GM23338 (cell line): ENCODE data around the gene CX3CL1. TPM values are rescaled to one million over a fixed set of nuclear protein-coding genes. Genes with fewer than 3 reads are reported as not detected.

Experiments
- ATAC-seq: fragments of 200-7000 bp; cut with Tn5 transposase; 3 replicates; pipeline ENCODE4 v1.9.1; 2020
- DNase-seq: peaks from one replicate; pipeline ENCODE4 v3.0.0-alpha.2; 2015; ENCODE audit warnings: low spot score
- H2AFZ ChIP-seq: fragments of 200-600 bp; sonication (generic); 2 replicates; pipeline ENCODE4 v1.8.0; 2016; ENCODE audit warnings: antibody characterized with exemption, mild to moderate bottlenecking, moderate library complexity
- H3F3A ChIP-seq: fragments of 200-600 bp; sonication (generic); replicated peaks from 2 replicates; pipeline ENCODE4 v1.8.0; 2017; ENCODE audit warnings: antibody characterized with exemption, mixed run types, low read depth
- H3K27ac ChIP-seq: fragments of 200-600 bp; sonication (generic); 2 replicates; pipeline ENCODE4 v1.6.1; 2016; ENCODE audit warnings: low read depth
- H3K27me3 ChIP-seq: fragments of 200-600 bp; sonication (generic); 2 replicates; pipeline ENCODE4 v1.8.0; 2016; ENCODE audit warnings: mild to moderate bottlenecking, mixed run types, moderate library complexity; ENCODE audit not compliant: insufficient read depth
- H3K36me3 ChIP-seq: fragments of 200-600 bp; sonication (generic); 2 replicates; pipeline ENCODE4 v1.8.0; 2016; ENCODE audit warnings: mild to moderate bottlenecking; ENCODE audit not compliant: insufficient read depth
- H3K4me1 ChIP-seq: fragments of 200-600 bp; sonication (generic); 2 replicates; pipeline ENCODE4 v1.8.0; 2016; ENCODE audit warnings: mild to moderate bottlenecking, moderate library complexity; ENCODE audit not compliant: insufficient read depth
- H3K4me2 ChIP-seq: fragments of 200-600 bp; sonication (generic); 2 replicates; pipeline ENCODE4 v1.7.1; 2017; ENCODE audit warnings: mixed run types
- H3K4me3 ChIP-seq: fragments of 200-600 bp; sonication (generic); 2 replicates; pipeline ENCODE4 v1.6.1; 2016; ENCODE audit warnings: mixed run types
- H3K79me2 ChIP-seq: fragments of 200-600 bp; sonication (generic); replicated peaks from 2 replicates; pipeline ENCODE4 v1.8.0; 2017; ENCODE audit warnings: mild to moderate bottlenecking; ENCODE audit not compliant: insufficient read depth
- H3K9me2 ChIP-seq: fragments of 200-600 bp; sonication (generic); 2 replicates; pipeline ENCODE4 v1.8.0; 2017; ENCODE audit not compliant: insufficient read depth
- H4K20me1 ChIP-seq: fragments of 200-600 bp; sonication (generic); replicated peaks from 2 replicates; pipeline ENCODE4 v1.8.0; 2017; ENCODE audit warnings: mild to moderate bottlenecking; ENCODE audit not compliant: insufficient read depth
- H3K27ac Mint-ChIP-seq: 2 replicates; pipeline ENCODE4 v1.8.0; 2020; ENCODE audit warnings: inconsistent platforms, mild to moderate bottlenecking, moderate library complexity, mixed read lengths
- H3K27me3 Mint-ChIP-seq: 3 replicates; pipeline ENCODE4 v1.8.0; 2022; ENCODE audit warnings: low read depth, mild to moderate bottlenecking, moderate library complexity, mixed read lengths, inconsistent platforms; ENCODE audit not compliant: insufficient read depth, poor library complexity
- H3K36me3 Mint-ChIP-seq: 3 replicates; pipeline ENCODE4 v1.8.0; 2021; ENCODE audit warnings: low read depth, mild to moderate bottlenecking, inconsistent platforms, moderate library complexity, mixed read lengths
- H3K4me1 Mint-ChIP-seq: 3 replicates; pipeline ENCODE4 v1.8.0; 2020; ENCODE audit warnings: mild to moderate bottlenecking, inconsistent platforms, mixed read lengths
- H3K4me3 Mint-ChIP-seq: 3 replicates; pipeline ENCODE4 v1.8.0; 2021; ENCODE audit warnings: moderate library complexity, mild to moderate bottlenecking, inconsistent platforms, mixed read lengths
- H3K9me3 Mint-ChIP-seq: 3 replicates; pipeline ENCODE4 v1.8.0; 2020; ENCODE audit warnings: moderate library complexity, mild to moderate bottlenecking, inconsistent platforms, mixed read lengths
- CREB1 ChIP-seq: fragments of 250-450 bp; sonication (Bioruptor Pico); IDR thresholded peaks from 2 replicates; pipeline ENCODE4 v1.5.0; 2020; ENCODE audit warnings: low read depth, mild to moderate bottlenecking, moderate library complexity
- EZH2 ChIP-seq: fragments of 200-600 bp; sonication (generic); IDR thresholded peaks from one replicate; pipeline ENCODE4 v1.8.0; 2017; ENCODE audit warnings: antibody characterized with exemption, mild to moderate bottlenecking, low read depth; ENCODE audit not compliant: unreplicated experiment
- EZH2phosphoT487 ChIP-seq: fragments of 200-600 bp; sonication (generic); IDR thresholded peaks from one replicate; pipeline ENCODE4 v1.8.1; 2018; ENCODE audit warnings: antibody characterized with exemption; ENCODE audit not compliant: unreplicated experiment
- JUNB ChIP-seq: IDR thresholded peaks from one replicate; pipeline ENCODE4 v1.6.1; 2016; ENCODE audit warnings: antibody characterized with exemption; ENCODE audit not compliant: unreplicated experiment
- NANOG ChIP-seq: IDR thresholded peaks from 2 replicates; pipeline ENCODE4 v1.6.1; 2016; ENCODE audit warnings: antibody characterized with exemption, borderline replicate concordance
- POLR2AphosphoS5 ChIP-seq: IDR thresholded peaks from 2 replicates; pipeline ENCODE4 v1.6.1; 2016; ENCODE audit warnings: antibody characterized with exemption, low read depth
- STAT1 ChIP-seq: IDR thresholded peaks from one replicate; pipeline ENCODE4 v1.6.1; 2016; ENCODE audit warnings: antibody characterized with exemption; ENCODE audit not compliant: unreplicated experiment
- ZNF114 ChIP-seq: fragments of 250-450 bp; sonication (Bioruptor Pico); IDR thresholded peaks from 2 replicates; pipeline ENCODE4 v1.5.0; 2020; ENCODE audit warnings: mild to moderate bottlenecking, moderate library complexity
- ZNF331 ChIP-seq: fragments of 250-450 bp; sonication (Bioruptor Pico); IDR thresholded peaks from 2 replicates; pipeline ENCODE4 v1.5.0; 2020; ENCODE audit warnings: low read depth, mild to moderate bottlenecking, moderate library complexity
- polyA plus RNA-seq: library from polyadenylated mRNA; unstranded; fragments of >200 nt; fragmentation: Nextera tagmentation; extraction: Ambion mirVana; gene quantifications from 2 replicates; pipeline ENCODE4 v1.2.1, GENCODE V29; 2016
- total RNA-seq: library from RNA; depleted of rRNA; stranded (reverse); fragments of >200 nt; shearing (Covaris generic); gene quantifications from 2 replicates; pipeline ENCODE4 v1.2.3, GENCODE V29; 2014
- TF ChIP-seq, protein P1 (sequence below): IDR thresholded peaks from one replicate; pipeline ENCODE4 v1.6.1; 2018; ENCODE audit warnings: antibody characterized with exemption; ENCODE audit not compliant: unreplicated experiment
- TF ChIP-seq, protein P2 (sequence below), 2 experiments: fragments of 200-600 bp in 1 of 2; sonication (generic) in 1 of 2; conservative IDR thresholded peaks; 2 replicates each; pipeline versions ENCODE4 v1.5.1 to v1.6.1; 2016 to 2017; ENCODE audit warnings: antibody characterized with exemption in 2 of 2, low read depth in 2 of 2, mild to moderate bottlenecking in 2 of 2, moderate library complexity in 1 of 2
- TF ChIP-seq, protein P3 (sequence below): fragments of 250-450 bp; sonication (Bioruptor Pico); IDR thresholded peaks from 2 replicates; pipeline ENCODE4 v1.5.0; 2020; ENCODE audit warnings: mild to moderate bottlenecking, moderate library complexity
- TF ChIP-seq, protein P4 (sequence below): IDR thresholded peaks from 2 replicates; pipeline ENCODE4 v1.6.1; 2016; ENCODE audit warnings: antibody characterized with exemption

The CX3CL1 gene
- total and polyA plus RNA-seq, 2 experiments from 2014 or later: 0.24 to 2.8 TPM

DNA sequence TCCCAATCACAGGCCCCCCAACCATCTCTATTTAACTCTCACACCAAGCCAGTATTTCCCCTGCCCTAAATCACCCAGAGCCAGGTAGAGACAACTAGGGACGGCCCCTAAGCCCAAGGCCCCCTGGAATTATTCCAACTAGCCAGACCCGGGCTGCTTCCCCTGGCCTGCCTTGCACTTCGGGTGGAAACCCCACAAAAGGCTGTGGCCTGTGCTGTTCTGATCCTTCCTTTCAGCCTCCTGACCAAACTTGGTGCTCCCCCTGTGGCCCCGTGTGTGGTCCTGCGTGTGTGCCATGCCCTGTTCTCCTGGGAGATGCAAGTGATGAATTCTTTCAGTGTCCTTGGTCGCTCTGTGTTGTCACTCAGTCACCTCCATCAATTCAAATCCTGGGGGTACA lies 47.2 kb downstream of the CX3CL1 start:
- Histone ChIP-seq H3K4me3 (no peak overlapping the region), H2AFZ (peak overlapping the region; percentile 44; the same call in 1 of the 2 replicates), H3K36me3 (no peaks in the 10 kb centered on the region), H4K20me1 (no peaks in the 10 kb centered on the region), H3K79me2 (no peaks in the 10 kb centered on the region), H3K4me2 (no peak overlapping the region), H3F3A (peaks cover 4% of the 10 kb centered on the region), H3K4me1 (peaks cover 8% of the 10 kb centered on the region; the same call in 1 of the 2 replicates), H3K9me2 (no peaks in the 10 kb centered on the region), H3K27ac (no peak overlapping the region), H3K27me3 (no peaks in the 10 kb centered on the region)
- TF ChIP-seq JUNB (no peak), EZH2 (no peak), EZH2phosphoT487 (no peak), CREB1 (CRISPR knock-in tag) (no peak), STAT1 (no peak), ZNF331 (no peak), NANOG (no peak), ZNF114 (no peak), POLR2AphosphoS5 (no peak)
- TF ChIP-seq, protein P1, sequence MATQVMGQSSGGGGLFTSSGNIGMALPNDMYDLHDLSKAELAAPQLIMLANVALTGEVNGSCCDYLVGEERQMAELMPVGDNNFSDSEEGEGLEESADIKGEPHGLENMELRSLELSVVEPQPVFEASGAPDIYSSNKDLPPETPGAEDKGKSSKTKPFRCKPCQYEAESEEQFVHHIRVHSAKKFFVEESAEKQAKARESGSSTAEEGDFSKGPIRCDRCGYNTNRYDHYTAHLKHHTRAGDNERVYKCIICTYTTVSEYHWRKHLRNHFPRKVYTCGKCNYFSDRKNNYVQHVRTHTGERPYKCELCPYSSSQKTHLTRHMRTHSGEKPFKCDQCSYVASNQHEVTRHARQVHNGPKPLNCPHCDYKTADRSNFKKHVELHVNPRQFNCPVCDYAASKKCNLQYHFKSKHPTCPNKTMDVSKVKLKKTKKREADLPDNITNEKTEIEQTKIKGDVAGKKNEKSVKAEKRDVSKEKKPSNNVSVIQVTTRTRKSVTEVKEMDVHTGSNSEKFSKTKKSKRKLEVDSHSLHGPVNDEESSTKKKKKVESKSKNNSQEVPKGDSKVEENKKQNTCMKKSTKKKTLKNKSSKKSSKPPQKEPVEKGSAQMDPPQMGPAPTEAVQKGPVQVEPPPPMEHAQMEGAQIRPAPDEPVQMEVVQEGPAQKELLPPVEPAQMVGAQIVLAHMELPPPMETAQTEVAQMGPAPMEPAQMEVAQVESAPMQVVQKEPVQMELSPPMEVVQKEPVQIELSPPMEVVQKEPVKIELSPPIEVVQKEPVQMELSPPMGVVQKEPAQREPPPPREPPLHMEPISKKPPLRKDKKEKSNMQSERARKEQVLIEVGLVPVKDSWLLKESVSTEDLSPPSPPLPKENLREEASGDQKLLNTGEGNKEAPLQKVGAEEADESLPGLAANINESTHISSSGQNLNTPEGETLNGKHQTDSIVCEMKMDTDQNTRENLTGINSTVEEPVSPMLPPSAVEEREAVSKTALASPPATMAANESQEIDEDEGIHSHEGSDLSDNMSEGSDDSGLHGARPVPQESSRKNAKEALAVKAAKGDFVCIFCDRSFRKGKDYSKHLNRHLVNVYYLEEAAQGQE: no peak
- TF ChIP-seq, protein P2, sequence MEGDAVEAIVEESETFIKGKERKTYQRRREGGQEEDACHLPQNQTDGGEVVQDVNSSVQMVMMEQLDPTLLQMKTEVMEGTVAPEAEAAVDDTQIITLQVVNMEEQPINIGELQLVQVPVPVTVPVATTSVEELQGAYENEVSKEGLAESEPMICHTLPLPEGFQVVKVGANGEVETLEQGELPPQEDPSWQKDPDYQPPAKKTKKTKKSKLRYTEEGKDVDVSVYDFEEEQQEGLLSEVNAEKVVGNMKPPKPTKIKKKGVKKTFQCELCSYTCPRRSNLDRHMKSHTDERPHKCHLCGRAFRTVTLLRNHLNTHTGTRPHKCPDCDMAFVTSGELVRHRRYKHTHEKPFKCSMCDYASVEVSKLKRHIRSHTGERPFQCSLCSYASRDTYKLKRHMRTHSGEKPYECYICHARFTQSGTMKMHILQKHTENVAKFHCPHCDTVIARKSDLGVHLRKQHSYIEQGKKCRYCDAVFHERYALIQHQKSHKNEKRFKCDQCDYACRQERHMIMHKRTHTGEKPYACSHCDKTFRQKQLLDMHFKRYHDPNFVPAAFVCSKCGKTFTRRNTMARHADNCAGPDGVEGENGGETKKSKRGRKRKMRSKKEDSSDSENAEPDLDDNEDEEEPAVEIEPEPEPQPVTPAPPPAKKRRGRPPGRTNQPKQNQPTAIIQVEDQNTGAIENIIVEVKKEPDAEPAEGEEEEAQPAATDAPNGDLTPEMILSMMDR (conservative IDR thresholded peaks at IDR 0.05; ENCODE audit: low read depth in 2 of 2): no peak; a peak in 1 of 4 replicates
- TF ChIP-seq, protein P3, sequence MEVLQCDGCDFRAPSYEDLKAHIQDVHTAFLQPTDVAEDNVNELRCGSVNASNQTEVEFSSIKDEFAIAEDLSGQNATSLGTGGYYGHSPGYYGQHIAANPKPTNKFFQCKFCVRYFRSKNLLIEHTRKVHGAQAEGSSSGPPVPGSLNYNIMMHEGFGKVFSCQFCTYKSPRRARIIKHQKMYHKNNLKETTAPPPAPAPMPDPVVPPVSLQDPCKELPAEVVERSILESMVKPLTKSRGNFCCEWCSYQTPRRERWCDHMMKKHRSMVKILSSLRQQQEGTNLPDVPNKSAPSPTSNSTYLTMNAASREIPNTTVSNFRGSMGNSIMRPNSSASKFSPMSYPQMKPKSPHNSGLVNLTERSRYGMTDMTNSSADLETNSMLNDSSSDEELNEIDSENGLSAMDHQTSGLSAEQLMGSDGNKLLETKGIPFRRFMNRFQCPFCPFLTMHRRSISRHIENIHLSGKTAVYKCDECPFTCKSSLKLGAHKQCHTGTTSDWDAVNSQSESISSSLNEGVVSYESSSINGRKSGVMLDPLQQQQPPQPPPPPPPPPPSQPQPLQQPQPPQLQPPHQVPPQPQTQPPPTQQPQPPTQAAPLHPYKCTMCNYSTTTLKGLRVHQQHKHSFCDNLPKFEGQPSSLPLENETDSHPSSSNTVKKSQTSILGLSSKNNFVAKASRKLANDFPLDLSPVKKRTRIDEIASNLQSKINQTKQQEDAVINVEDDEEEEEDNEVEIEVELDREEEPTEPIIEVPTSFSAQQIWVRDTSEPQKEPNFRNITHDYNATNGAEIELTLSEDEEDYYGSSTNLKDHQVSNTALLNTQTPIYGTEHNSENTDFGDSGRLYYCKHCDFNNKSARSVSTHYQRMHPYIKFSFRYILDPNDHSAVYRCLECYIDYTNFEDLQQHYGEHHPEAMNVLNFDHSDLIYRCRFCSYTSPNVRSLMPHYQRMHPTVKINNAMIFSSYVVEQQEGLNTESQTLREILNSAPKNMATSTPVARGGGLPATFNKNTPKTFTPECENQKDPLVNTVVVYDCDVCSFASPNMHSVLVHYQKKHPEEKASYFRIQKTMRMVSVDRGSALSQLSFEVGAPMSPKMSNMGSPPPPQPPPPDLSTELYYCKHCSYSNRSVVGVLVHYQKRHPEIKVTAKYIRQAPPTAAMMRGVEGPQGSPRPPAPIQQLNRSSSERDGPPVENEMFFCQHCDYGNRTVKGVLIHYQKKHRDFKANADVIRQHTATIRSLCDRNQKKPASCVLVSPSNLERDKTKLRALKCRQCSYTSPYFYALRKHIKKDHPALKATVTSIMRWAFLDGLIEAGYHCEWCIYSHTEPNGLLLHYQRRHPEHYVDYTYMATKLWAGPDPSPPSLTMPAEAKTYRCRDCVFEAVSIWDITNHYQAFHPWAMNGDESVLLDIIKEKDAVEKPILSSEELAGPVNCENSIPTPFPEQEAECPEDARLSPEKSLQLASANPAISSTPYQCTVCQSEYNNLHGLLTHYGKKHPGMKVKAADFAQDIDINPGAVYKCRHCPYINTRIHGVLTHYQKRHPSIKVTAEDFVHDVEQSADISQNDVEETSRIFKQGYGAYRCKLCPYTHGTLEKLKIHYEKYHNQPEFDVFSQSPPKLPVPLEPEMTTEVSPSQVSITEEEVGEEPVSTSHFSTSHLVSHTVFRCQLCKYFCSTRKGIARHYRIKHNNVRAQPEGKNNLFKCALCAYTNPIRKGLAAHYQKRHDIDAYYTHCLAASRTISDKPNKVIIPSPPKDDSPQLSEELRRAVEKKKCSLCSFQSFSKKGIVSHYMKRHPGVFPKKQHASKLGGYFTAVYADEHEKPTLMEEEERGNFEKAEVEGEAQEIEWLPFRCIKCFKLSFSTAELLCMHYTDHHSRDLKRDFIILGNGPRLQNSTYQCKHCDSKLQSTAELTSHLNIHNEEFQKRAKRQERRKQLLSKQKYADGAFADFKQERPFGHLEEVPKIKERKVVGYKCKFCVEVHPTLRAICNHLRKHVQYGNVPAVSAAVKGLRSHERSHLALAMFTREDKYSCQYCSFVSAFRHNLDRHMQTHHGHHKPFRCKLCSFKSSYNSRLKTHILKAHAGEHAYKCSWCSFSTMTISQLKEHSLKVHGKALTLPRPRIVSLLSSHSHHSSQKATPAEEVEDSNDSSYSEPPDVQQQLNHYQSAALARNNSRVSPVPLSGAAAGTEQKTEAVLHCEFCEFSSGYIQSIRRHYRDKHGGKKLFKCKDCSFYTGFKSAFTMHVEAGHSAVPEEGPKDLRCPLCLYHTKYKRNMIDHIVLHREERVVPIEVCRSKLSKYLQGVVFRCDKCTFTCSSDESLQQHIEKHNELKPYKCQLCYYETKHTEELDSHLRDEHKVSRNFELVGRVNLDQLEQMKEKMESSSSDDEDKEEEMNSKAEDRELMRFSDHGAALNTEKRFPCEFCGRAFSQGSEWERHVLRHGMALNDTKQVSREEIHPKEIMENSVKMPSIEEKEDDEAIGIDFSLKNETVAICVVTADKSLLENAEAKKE (CRISPR knock-in tag): no peak
- TF ChIP-seq, protein P4, sequence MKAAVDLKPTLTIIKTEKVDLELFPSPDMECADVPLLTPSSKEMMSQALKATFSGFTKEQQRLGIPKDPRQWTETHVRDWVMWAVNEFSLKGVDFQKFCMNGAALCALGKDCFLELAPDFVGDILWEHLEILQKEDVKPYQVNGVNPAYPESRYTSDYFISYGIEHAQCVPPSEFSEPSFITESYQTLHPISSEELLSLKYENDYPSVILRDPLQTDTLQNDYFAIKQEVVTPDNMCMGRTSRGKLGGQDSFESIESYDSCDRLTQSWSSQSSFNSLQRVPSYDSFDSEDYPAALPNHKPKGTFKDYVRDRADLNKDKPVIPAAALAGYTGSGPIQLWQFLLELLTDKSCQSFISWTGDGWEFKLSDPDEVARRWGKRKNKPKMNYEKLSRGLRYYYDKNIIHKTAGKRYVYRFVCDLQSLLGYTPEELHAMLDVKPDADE: no peak
- Mint-ChIP-seq H3K4me1 (peaks cover 37% of the 10 kb centered on the region), H3K4me3 (no peak overlapping the region; the same call in 2 of the 3 replicates), H3K9me3 (no peaks in the 10 kb centered on the region), H3K27me3 (peaks cover 13% of the 10 kb centered on the region), H3K36me3 (no peaks in the 10 kb centered on the region), H3K27ac (no peak overlapping the region)
- ATAC-seq: no peak
- DNase-seq: peak; percentile 18
